ENCODE measurements around the gene PIGO.

- TF ChIP-seq CTCF (IDR thresholded peaks at IDR 0.05) (no peak), MEF2A (IDR thresholded peaks at IDR 0.05; ENCODE audit: borderline replicate concordance, low read depth) (no peak), CHD2 (IDR thresholded peaks at IDR 0.05; ENCODE audit: low read length, partially characterized antibody) (no peak), USF2 (IDR thresholded peaks at IDR 0.05; ENCODE audit: borderline replicate concordance, low read depth, low read length) (no peak), IRF3 (IDR thresholded peaks at IDR 0.05; ENCODE audit: low read depth, low read length) (no peak), RFX5 (IDR thresholded peaks at IDR 0.05; ENCODE audit: low read length) (no peak), REST (IDR thresholded peaks at IDR 0.05; ENCODE audit: low read depth, low read length) (no peak), MAX (IDR thresholded peaks at IDR 0.05; ENCODE audit: low read depth) (no peak), NFIC (IDR thresholded peaks at IDR 0.05; ENCODE audit: borderline replicate concordance) (no peak), POLR2AphosphoS5 (IDR thresholded peaks at IDR 0.05; ENCODE audit: low read depth, low read length) (no peak), PBX3 (IDR thresholded peaks at IDR 0.05) (no peak), RAD21 (IDR thresholded peaks at IDR 0.05; ENCODE audit: low read length) (no peak), EP300 (IDR thresholded peaks at IDR 0.05; ENCODE audit: borderline replicate concordance in 1 of 2, low read depth in 1 of 2, low read length in 1 of 2) (no peak), YY1 (IDR thresholded peaks at IDR 0.05; ENCODE audit: low read depth) (no peak)
These were observed 54.2 kb downstream of the PIGO start for GRCh38 chr9:35042081-35042604.
